HepG2 (cell line): ENCODE measurements around the gene YWHAE. TPM values are rescaled to one million over a fixed set of nuclear protein-coding genes. Genes with fewer than 3 reads are reported as not detected.

Experiments used
- AHDC1 ChIP-seq: sonication (generic); formaldehyde crosslinking; IDR thresholded peaks from 2 replicates; pipeline ENCODE4 v1.5.1; 2020; ENCODE audit warnings: mild to moderate bottlenecking, missing genetic modification reagents, borderline replicate concordance
- BRCA1 ChIP-seq: sonication (generic); formaldehyde crosslinking; IDR thresholded peaks from 2 replicates; pipeline ENCODE4 v1.4.0; 2020; ENCODE audit warnings: missing genetic modification reagents
- CEBPB ChIP-seq: IDR thresholded peaks from 2 replicates; pipeline ENCODE4 v1.6.1; 2011; ENCODE audit warnings: low read depth, low read length, improper control_type of control experiment, borderline replicate concordance
- DDIT3 ChIP-seq: sonication (generic); formaldehyde crosslinking; IDR thresholded peaks from 2 replicates; pipeline ENCODE4 v1.4.0; 2020; ENCODE audit warnings: mild to moderate bottlenecking, missing genetic modification reagents
- FOXM1 ChIP-seq: sonication (generic); formaldehyde crosslinking; IDR thresholded peaks from 2 replicates; pipeline ENCODE4 v1.5.0; 2020; ENCODE audit warnings: missing genetic modification reagents
- GLMP ChIP-seq: sonication (generic); formaldehyde crosslinking; IDR thresholded peaks from 2 replicates; pipeline ENCODE4 v1.9.0; 2021; ENCODE audit warnings: missing genetic modification reagents, mild to moderate bottlenecking, borderline replicate concordance
- ISL2 ChIP-seq: sonication (generic); formaldehyde crosslinking; IDR thresholded peaks from 2 replicates; pipeline ENCODE4 v1.5.0; 2020; ENCODE audit warnings: missing genetic modification reagents
- JDP2 ChIP-seq: sonication (generic); formaldehyde crosslinking; IDR thresholded peaks from 2 replicates; pipeline ENCODE4 v1.8.1; 2022; ENCODE audit warnings: missing genetic modification reagents, borderline replicate concordance
- MLX ChIP-seq: IDR thresholded peaks from 2 replicates; pipeline ENCODE4 v1.6.1; 2016
- NCOA1 ChIP-seq: sonication (generic); formaldehyde crosslinking; IDR thresholded peaks from 2 replicates; pipeline ENCODE4 v1.9.0; 2021; ENCODE audit warnings: missing genetic modification reagents
- NR0B2 ChIP-seq: sonication (generic); formaldehyde crosslinking; IDR thresholded peaks from 2 replicates; pipeline ENCODE4 v1.4.0; 2020; ENCODE audit warnings: mild to moderate bottlenecking, missing genetic modification reagents
- ZFP1 ChIP-seq: IDR thresholded peaks from 2 replicates; pipeline ENCODE4 v1.6.1; 2016
- ZNF740 ChIP-seq: sonication (generic); formaldehyde crosslinking; IDR thresholded peaks from 2 replicates; pipeline ENCODE4 v1.4.0; 2020; ENCODE audit warnings: missing genetic modification reagents
- polyA plus RNA-seq, 8 experiments: library from polyadenylated mRNA; depleted of rRNA in 3 of 8; stranded (reverse) in 7 of 8; unstranded in 1 of 8; fragments of >200 nt; fragmentation: Illumina TruSeq in 4 of 8; extraction: Trizol in 4 of 8; gene quantifications; 2 replicates each; pipeline versions ENCODE4 v1.2.1 to v1.2.3, GENCODE V29; 2011 to 2016; ENCODE audit warnings: low read depth in 4 of 8, missing spikeins in 1 of 8, mixed read lengths in 1 of 8; ENCODE audit not compliant: insufficient read depth in 1 of 8
- total RNA-seq, 5 experiments: library from RNA; depleted of rRNA; stranded (reverse); fragments of >200 nt; fragmentation: Illumina TruSeq; extraction: Trizol; gene quantifications; 2 replicates each; pipeline ENCODE4 v1.2.3, GENCODE V29; 2016; ENCODE audit warnings: low read depth in 1 of 5
- TF ChIP-seq, protein P1 (sequence below): sonication (generic); formaldehyde crosslinking; IDR thresholded peaks from 2 replicates; pipeline ENCODE4 v1.8.0; 2022; ENCODE audit warnings: mild to moderate bottlenecking, missing genetic modification reagents; ENCODE audit not compliant: insufficient replicate concordance
- TF ChIP-seq, protein P2 (sequence below): sonication (generic); formaldehyde crosslinking; IDR thresholded peaks from 2 replicates; pipeline ENCODE4 v1.5.0; 2020; ENCODE audit warnings: missing genetic modification reagents

Gene YWHAE
- total and polyA plus RNA-seq, 2 of the 13 experiments (the other 11 are each of a cell fraction or from before 2014, with no cell fraction given), result 256 to 335 TPM

- TF ChIP-seq MLX, result no peak
- TF ChIP-seq CEBPB, result no peak
- TF ChIP-seq, protein P1, sequence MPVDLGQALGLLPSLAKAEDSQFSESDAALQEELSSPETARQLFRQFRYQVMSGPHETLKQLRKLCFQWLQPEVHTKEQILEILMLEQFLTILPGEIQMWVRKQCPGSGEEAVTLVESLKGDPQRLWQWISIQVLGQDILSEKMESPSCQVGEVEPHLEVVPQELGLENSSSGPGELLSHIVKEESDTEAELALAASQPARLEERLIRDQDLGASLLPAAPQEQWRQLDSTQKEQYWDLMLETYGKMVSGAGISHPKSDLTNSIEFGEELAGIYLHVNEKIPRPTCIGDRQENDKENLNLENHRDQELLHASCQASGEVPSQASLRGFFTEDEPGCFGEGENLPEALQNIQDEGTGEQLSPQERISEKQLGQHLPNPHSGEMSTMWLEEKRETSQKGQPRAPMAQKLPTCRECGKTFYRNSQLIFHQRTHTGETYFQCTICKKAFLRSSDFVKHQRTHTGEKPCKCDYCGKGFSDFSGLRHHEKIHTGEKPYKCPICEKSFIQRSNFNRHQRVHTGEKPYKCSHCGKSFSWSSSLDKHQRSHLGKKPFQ, result no peak
- TF ChIP-seq JDP2 (CRISPR knock-in tag), result no peak
- peak; percentile 93 for TF ChIP-seq ZNF740
- TF ChIP-seq BRCA1 (CRISPR knock-in tag), result no peak
- no peak for TF ChIP-seq DDIT3 (CRISPR knock-in tag)
- no peak for TF ChIP-seq FOXM1 (CRISPR knock-in tag)
- TF ChIP-seq NCOA1 (CRISPR knock-in tag), result no peak
- TF ChIP-seq ISL2 (CRISPR knock-in tag), result peak; percentile 66
- no peak for TF ChIP-seq ZFP1 (CRISPR knock-in tag)
- peak; percentile 85 for TF ChIP-seq NR0B2
- TF ChIP-seq AHDC1 (CRISPR knock-in tag), result peak; percentile 71
- TF ChIP-seq, protein P2, sequence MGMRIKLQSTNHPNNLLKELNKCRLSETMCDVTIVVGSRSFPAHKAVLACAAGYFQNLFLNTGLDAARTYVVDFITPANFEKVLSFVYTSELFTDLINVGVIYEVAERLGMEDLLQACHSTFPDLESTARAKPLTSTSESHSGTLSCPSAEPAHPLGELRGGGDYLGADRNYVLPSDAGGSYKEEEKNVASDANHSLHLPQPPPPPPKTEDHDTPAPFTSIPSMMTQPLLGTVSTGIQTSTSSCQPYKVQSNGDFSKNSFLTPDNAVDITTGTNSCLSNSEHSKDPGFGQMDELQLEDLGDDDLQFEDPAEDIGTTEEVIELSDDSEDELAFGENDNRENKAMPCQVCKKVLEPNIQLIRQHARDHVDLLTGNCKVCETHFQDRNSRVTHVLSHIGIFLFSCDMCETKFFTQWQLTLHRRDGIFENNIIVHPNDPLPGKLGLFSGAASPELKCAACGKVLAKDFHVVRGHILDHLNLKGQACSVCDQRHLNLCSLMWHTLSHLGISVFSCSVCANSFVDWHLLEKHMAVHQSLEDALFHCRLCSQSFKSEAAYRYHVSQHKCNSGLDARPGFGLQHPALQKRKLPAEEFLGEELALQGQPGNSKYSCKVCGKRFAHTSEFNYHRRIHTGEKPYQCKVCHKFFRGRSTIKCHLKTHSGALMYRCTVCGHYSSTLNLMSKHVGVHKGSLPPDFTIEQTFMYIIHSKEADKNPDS (CRISPR knock-in tag), result peak; percentile 24; the same call in 1 of the 2 replicates
- no peak for TF ChIP-seq GLMP (CRISPR knock-in tag)
These were observed at the start of gene YWHAE (continued) for GRCh38 chr17:1399679-1400512.
